GM12865 (cell line): ENCODE measurements around the gene CNN3.
A peak's percentile ranks its signal among the peaks of the same experiment; 100 is the strongest.

Experiments used
- DNase-seq: peaks from one replicate; pipeline ENCODE4 v3.0.0; 2010; ENCODE audit warnings: low read depth
- H3K4me3 ChIP-seq: 2 replicates; pipeline ENCODE4 v1.5.1; 2011; ENCODE audit warnings: mild to moderate bottlenecking, low read depth, low read length, control low read depth
- TF ChIP-seq, protein P1 (sequence below): IDR thresholded peaks from 2 replicates; pipeline ENCODE4 v1.5.1; 2011; ENCODE audit warnings: low read length, control low read depth, low read depth, inconsistent platforms; ENCODE audit not compliant: insufficient read depth; ENCODE audit errors: missing control alignments

Gene CNN3

DNA sequence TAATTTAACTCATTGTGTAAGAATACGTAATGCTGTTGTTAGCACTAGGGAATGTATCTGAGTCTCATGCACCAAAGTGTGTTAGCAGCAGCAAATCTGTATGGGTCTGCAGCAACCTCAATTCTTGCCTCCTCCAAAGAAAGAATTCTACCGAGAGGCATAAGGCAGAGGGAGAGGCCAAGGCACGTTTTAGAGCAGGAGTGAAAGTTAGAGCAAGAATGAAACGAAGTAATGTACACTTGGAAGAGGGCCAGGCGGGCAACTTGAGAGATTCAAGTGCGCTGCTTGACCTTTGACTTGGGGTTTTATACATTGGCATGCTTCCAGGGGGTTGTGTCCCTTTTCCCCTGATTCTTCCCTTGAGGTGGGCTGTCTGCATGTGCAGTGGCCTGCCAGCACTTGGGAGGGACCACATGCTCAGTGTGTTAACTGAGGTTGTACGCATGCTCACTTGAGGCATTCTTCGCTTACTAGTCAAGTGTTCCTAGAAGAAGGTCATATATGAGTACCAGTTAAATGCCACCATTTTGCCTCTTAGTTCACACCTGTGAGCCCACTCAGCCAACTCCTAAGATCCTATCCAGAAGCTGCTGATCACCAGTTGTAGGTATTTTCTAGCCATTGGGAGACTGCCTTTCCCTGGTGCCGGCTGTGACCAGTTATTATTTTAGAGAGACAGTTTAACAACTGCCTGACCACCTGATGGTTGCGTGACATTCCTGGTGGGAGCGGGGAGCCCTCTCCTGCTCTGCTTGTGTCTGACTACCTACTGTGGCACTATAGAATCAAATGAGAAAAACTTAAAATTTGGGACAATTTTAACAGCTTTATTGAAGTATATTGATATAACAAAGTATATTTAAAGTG lies 2.7 kb upstream of the CNN3 start:
- no peak for DNase-seq
- no peak overlapping the region for H3K4me3 ChIP-seq
- TF ChIP-seq, protein P1, sequence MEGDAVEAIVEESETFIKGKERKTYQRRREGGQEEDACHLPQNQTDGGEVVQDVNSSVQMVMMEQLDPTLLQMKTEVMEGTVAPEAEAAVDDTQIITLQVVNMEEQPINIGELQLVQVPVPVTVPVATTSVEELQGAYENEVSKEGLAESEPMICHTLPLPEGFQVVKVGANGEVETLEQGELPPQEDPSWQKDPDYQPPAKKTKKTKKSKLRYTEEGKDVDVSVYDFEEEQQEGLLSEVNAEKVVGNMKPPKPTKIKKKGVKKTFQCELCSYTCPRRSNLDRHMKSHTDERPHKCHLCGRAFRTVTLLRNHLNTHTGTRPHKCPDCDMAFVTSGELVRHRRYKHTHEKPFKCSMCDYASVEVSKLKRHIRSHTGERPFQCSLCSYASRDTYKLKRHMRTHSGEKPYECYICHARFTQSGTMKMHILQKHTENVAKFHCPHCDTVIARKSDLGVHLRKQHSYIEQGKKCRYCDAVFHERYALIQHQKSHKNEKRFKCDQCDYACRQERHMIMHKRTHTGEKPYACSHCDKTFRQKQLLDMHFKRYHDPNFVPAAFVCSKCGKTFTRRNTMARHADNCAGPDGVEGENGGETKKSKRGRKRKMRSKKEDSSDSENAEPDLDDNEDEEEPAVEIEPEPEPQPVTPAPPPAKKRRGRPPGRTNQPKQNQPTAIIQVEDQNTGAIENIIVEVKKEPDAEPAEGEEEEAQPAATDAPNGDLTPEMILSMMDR = no peak

DNA sequence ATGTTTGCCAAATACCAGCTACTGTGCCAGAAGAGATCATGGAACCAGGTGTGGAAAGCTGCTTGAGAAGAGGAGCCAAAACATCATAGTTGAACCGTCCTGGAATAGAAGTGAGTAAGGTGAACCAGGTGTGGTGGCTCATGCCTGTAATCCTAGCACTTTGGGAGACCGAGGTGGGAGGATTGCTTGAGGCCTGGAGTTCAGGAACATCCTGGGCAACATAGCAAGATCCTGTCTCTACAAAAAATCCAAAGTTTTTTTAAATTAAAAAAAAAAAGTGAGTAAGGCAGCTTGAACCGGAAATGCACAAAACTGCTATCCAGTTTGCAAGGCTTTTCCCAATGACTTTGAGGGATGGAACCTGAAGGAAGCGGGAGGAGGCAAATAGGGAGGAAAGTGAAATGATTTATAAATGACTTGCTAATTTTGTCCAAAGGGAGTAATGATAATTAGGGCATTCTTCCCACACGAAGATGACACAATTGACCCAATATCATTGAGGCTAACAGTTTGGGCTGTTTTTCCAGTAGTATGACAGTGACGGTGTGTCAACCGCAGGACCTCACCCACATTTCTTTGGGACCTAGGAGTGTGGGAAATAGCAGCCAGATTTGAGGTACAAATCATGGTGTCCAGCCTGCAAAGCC lies 1.5 kb upstream of the CNN3 start:
- no peak overlapping the region for H3K4me3 ChIP-seq
- DNase-seq = no peak
- TF ChIP-seq, protein P1 = no peak

DNA sequence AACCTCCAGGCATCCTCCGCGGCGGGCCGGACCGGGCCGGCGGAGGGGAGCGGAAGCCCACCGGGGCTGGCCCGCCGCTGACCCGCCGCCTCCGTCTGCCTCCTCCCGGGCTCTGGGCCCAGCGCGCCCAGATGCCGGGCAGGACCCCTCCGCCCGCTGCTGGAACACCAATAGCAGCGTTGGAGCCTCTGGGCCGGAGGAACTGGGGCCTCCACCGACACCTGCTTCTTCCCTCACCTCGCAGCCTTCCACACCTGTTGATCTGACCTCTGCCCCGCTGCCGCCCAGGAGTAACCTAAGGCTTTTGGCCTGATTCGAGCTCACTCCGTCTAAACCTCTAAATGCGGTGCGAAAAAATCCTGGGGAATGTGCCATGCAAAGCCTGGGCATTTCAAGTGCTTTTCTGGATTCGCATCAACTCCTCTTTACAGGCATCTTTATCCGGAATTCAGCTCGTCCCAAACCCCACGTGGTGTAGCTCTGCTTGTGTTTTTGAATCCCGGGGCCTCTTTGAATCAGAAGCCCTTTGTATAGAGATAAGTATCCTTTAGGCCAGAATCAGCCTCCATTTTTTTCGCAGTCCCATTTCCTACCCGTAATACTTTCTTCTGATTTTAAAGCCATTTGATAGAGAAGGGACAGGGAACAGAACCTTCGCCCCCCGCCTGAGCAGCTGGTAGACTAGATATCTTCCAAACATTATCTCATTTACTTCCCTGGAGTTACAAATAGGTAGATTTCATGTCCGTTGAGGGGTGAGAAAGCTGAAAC lies 680 bp upstream of the CNN3 start:
- no peak for DNase-seq

DNA sequence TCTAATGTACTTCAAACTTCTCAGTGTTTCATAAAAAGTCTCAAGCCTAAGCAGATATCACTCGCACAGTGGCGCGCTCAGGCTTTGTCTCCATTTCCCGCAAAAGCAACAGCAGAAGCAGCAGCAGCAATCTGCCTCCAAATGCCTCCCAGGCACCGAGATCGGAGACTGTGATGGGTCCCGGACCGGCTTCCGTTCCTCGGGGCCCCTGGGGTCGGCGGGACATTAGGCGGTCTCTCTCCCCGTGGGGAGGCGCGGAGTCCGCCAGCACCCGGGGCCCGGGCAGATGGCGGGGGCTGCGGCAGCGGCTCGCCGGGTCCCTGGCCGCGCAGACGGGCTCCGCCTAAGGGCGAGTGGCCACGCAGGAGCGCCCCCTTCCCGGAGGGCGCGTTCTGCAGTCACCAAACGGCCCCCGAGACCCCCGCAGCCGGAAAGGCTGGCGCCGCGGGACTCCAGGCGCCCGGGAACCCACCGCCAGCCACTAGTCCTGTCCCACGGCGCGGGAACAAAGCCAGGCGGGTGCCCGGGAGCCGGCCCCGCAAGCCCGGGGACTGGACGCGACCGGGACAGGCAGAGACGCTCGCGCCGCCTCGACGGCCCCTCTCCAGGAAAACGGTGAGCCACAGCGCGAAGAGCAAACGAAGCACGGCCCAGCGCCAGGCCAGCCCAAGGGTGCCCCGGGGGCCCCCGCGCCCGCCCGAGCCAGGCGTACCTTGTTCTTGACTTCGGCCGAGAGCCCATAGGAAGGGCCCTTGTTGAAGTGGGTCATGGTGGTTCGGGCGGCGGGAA lies 590 bp downstream of the CNN3 start:
- peak overlapping the region; percentile 18; the same call in 1 of the 2 replicates for H3K4me3 ChIP-seq
- TF ChIP-seq, protein P1 = no peak
- no peak for DNase-seq

More for the DNA sequence above, 680 bp upstream of the CNN3 start:
- peak overlapping the region; percentile 4; the same call in 1 of the 2 replicates for H3K4me3 ChIP-seq
- TF ChIP-seq, protein P1 = no peak

DNA sequence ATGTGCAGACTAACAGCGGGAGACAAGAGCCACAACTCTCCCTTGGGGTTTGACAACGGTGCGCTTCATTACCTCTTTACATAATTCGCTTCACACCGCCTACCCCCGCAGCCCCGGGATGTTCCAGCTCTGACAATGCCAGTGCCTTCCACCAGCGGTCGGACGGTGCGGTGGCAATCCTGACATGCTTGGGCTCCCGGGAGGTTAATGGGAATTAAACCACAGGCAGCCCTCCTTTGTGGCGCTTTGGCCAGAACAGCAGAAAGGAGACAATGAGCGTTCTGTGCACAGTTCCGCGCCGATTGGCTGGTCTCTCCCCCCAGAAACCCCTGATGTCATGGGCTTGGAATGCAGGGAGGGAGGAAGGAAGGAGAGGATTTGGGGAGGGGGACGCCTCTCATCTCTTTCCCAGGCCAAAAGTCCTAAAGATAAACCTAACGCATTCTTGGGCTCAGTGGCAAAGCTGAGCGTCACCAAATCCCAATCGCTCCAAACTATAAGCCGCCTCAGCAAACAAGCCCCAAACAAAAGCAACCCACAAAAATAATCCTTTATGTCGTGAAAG lies 1.3 kb downstream of the CNN3 start:
- DNase-seq = peak; percentile 18
- TF ChIP-seq, protein P1 = no peak
- no peak overlapping the region for H3K4me3 ChIP-seq

DNA sequence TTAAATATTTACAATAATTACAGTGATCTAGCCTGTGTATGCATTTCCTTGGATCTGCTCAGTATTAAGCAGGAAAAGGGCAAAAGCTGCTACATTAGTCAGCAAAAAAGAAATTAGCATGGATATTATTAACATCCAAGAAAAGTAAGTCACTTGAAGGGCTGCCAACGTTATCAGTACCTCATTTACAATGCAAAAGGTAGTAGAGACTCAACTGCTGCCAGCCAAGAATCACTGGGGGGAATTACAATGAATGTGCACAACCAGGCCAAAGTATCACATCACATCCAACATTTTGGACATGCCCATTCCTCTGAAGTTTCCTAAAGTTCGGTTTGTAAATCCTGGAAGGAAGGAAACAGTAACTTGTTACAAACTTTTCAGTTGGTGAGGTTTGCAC lies 1.9 kb downstream of the CNN3 start:
- no peak overlapping the region for H3K4me3 ChIP-seq
- DNase-seq = no peak
- TF ChIP-seq, protein P1 = no peak
